IMR-90 (cell line): ENCODE measurements around the gene PGGHG.
"Not testable (repeated sequence)": the region's sequence is repeated elsewhere in the genome, so short reads cannot be mapped to it uniquely, and the experiment has no call there.

Source experiments
- BHLHE40 ChIP-seq: fragments of 150-350 bp; IDR thresholded peaks from 2 replicates; pipeline ENCODE4 v1.6.1; 2016; ENCODE audit warnings: mild to moderate bottlenecking, low read depth, low read length
- CEBPB ChIP-seq: IDR thresholded peaks from 2 replicates; pipeline ENCODE4 v1.6.1; 2012; ENCODE audit warnings: low read depth, low read length, improper control_type of control experiment
- CTCF ChIP-seq: conservative IDR thresholded peaks from 2 replicates; pipeline ENCODE4 v1.5.1; 2012; ENCODE audit warnings: mild to moderate bottlenecking, low read depth, low read length, improper control_type of control experiment
- MAZ ChIP-seq: IDR thresholded peaks from 2 replicates; pipeline ENCODE4 v1.6.1; 2012; ENCODE audit warnings: low read depth, mild to moderate bottlenecking, low read length, improper control_type of control experiment, moderate library complexity, borderline replicate concordance
- POLR2A ChIP-seq: IDR thresholded peaks from 2 replicates; pipeline ENCODE4 v1.6.1; 2012; ENCODE audit warnings: mild to moderate bottlenecking, low read depth, low read length
- RCOR1 ChIP-seq: IDR thresholded peaks from 2 replicates; pipeline ENCODE4 v1.6.1; 2012; ENCODE audit warnings: mild to moderate bottlenecking, low read length, improper control_type of control experiment; ENCODE audit not compliant: insufficient replicate concordance
- RFX5 ChIP-seq: IDR thresholded peaks from 2 replicates; pipeline ENCODE4 v1.8.0; 2012; ENCODE audit warnings: low read depth, mild to moderate bottlenecking, low read length, moderate library complexity
- USF2 ChIP-seq: fragments of 150-350 bp; IDR thresholded peaks from 2 replicates; pipeline ENCODE4 v1.6.1; 2017; ENCODE audit warnings: mild to moderate bottlenecking, antibody characterized with exemption, low read length, low read depth

GRCh38 chr11:286977-287820 lies 1.7 kb upstream of the PGGHG start:
- TF ChIP-seq CTCF, RCOR1, POLR2A, MAZ, BHLHE40, RFX5, USF2, CEBPB: not testable (repeated sequence)
